MCF 10A (cell line): Measurements from ENCODE around the gene FOXR1. TPM values are rescaled to one million over a fixed set of nuclear protein-coding genes. Genes with fewer than 3 reads are reported as not detected.

Experiments used
- Bru-seq: library from RNA; stranded (reverse); fragments of 400-500 nt; gene quantifications from one replicate; lab custom pipeline; 2021; lab: Mats Ljungman, UMichigan
- BruChase-seq, 2 experiments: library from RNA; stranded (reverse); fragments of 400-500 nt; gene quantifications; one replicate each; lab custom pipeline; 2021; lab: Mats Ljungman, UMichigan
- BruUV-seq: library from RNA; stranded (reverse); fragments of 400-500 nt; replicated peaks from 2 replicates; lab custom pipeline; 2021; lab: Mats Ljungman, UMichigan
- CTCF ChIA-PET: fragments of 300-600 bp; sonication (Branson Sonifier 250); formaldehyde crosslinking; extraction: SDS; loops from one replicate; lab custom pipeline; 2021; ENCODE audit warnings: antibody characterized with exemption, inconsistent platforms; lab: Yijun Ruan, JAX
- POLR2A ChIA-PET: fragments of 300-600, 350-650 bp; sonication (Branson Sonifier 250); formaldehyde crosslinking; extraction: SDS; loops from one replicate; lab custom pipeline; 2020; ENCODE audit warnings: antibody characterized with exemption, inconsistent platforms; lab: Yijun Ruan, JAX
- DNase-seq: peaks from one replicate; pipeline ENCODE4 v3.0.0-alpha.2; 2018; ENCODE audit not compliant: unreplicated experiment
- H3K27ac Mint-ChIP-seq: one replicate; pipeline ENCODE4 v1.8.0; 2022; ENCODE audit warnings: mild to moderate bottlenecking, low read depth, mixed read lengths; ENCODE audit not compliant: unreplicated experiment
- H3K27me3 Mint-ChIP-seq: one replicate; pipeline ENCODE4 v1.8.0; 2022; ENCODE audit warnings: mixed read lengths; ENCODE audit not compliant: insufficient read depth, unreplicated experiment
- H3K36me3 Mint-ChIP-seq: one replicate; pipeline ENCODE4 v1.8.0; 2022; ENCODE audit warnings: mild to moderate bottlenecking, moderate library complexity, mixed read lengths; ENCODE audit not compliant: insufficient read depth, unreplicated experiment
- H3K4me1 Mint-ChIP-seq: one replicate; pipeline ENCODE4 v1.8.0; 2022; ENCODE audit warnings: mixed read lengths; ENCODE audit not compliant: insufficient read depth, unreplicated experiment
- H3K4me3 Mint-ChIP-seq: one replicate; pipeline ENCODE4 v1.8.0; 2022; ENCODE audit warnings: mild to moderate bottlenecking, moderate library complexity, mixed read lengths; ENCODE audit not compliant: unreplicated experiment
- H3K9me3 Mint-ChIP-seq: one replicate; pipeline ENCODE4 v1.8.0; 2022; ENCODE audit warnings: mixed read lengths; ENCODE audit not compliant: unreplicated experiment
- CTCF ChIP-seq: fragments of 200-600 bp; IDR thresholded peaks from one replicate; pipeline ENCODE4 v1.8.0; 2022; ENCODE audit warnings: antibody characterized with exemption, mild to moderate bottlenecking; ENCODE audit not compliant: unreplicated experiment
- intact Hi-C: fragments of 100-400 bp; cut with micrococcal nuclease; formaldehyde crosslinking; loops from 2 replicates; pipeline ENCODE4 v1.14.1; 2022
- long read RNA-seq: library from polyadenylated mRNA; stranded (forward); transcript quantifications from one replicate; pipeline ENCODE4 v2.0.0, GENCODE V29; 2022
- total RNA-seq: library from RNA; stranded (reverse); gene quantifications from 2 replicates; pipeline ENCODE4 v1.2.3, GENCODE V29; 2022

FOXR1 gene
- not detected in 2 replicates for total RNA-seq
- not detected for Bru-seq, nascent RNA
- not detected for BruChase-seq, experiment 1, labeled RNA remaining after a 6-hour chase
- BruChase-seq, experiment 2, labeled RNA remaining after a 2-hour chase: not detected
- long read RNA-seq: 0 reads

- intact Hi-C loops: no loop called here
- peaks cover 6% of the 10 kb centered on the region for H3K4me1 Mint-ChIP-seq
- ChIA-PET POLR2A (no interaction called here), CTCF (interaction anchor here (0.5 kb wide), 1 partner anchor 27 kb away, joined by 3 read pairs; the partner anchor contains the start of gene CENATAC)
- no peak for DNase-seq
- peaks cover 12% of the 10 kb centered on the region for H3K27me3 Mint-ChIP-seq
- no TSS peak for BruUV-seq
- no peak for TF ChIP-seq CTCF
- H3K4me3 Mint-ChIP-seq: no peak within 1 kb of the TSS
- no peaks in the 10 kb centered on the region for H3K9me3 Mint-ChIP-seq
- H3K27ac Mint-ChIP-seq: no peak within 1 kb of the TSS
- no peaks in the 10 kb centered on the region for H3K36me3 Mint-ChIP-seq
Measured at GRCh38 chr11:118971646-118972045, at the start of gene FOXR1. TSS of gene FOXR1 (plus strand) at chr11:118971761. CDS start at chr11:118971932, 171 bp downstream.

- ChIA-PET POLR2A (interaction anchor here (1.1 to 2.1 kb wide), 4 partner anchors 27 to 299 kb away, joined by 4 to 8 read pairs (median 5); partner anchors contain the start of genes CENATAC, RPS25 and TRAPPC4), CTCF (interaction anchor here (0.6 to 3.3 kb wide), 6 partner anchors 16 to 233 kb away, joined by 3 to 16 read pairs (median 3); no protein-coding TSS in a partner anchor)
- H3K4me3 Mint-ChIP-seq: peak overlapping the region; percentile 92
- no peak for TF ChIP-seq CTCF
- H3K4me1 Mint-ChIP-seq: peaks cover 42% of the 10 kb centered on the region
- H3K27me3 Mint-ChIP-seq: no peaks in the 10 kb centered on the region
- no peaks in the 10 kb centered on the region for H3K9me3 Mint-ChIP-seq
- peaks cover 9% of the 10 kb centered on the region for H3K36me3 Mint-ChIP-seq
- peak; percentile 93 for DNase-seq
- intact Hi-C loops: no loop called here
- BruUV-seq: no TSS peak
- H3K27ac Mint-ChIP-seq: peak overlapping the region; percentile 98
Measured at GRCh38 chr11:118921929-118922744, 49.4 kb upstream of the FOXR1 start.

- no peak for TF ChIP-seq CTCF
- Mint-ChIP-seq H3K36me3 (peaks cover 9% of the 10 kb centered on the region), H3K4me3 (peak overlapping the region; percentile 92), H3K27ac (peak overlapping the region; percentile 90), H3K27me3 (no peaks in the 10 kb centered on the region), H3K9me3 (no peaks in the 10 kb centered on the region), H3K4me1 (peaks cover 41% of the 10 kb centered on the region)
- POLR2A ChIA-PET: interaction anchor here (0.6 to 2.1 kb wide), 6 partner anchors 28 to 1867 kb away, joined by 3 to 8 read pairs (median 4); partner anchors contain the start of genes CENATAC, RPS25 and TRAPPC4
- no TSS peak for BruUV-seq
- CTCF ChIA-PET: interaction anchor here (0.5 to 3.3 kb wide), 5 partner anchors 17 to 234 kb away, joined by 3 to 16 read pairs (median 3); no protein-coding TSS in a partner anchor
- intact Hi-C loops: no loop called here
- peak; percentile 28 for DNase-seq
Measured at GRCh38 chr11:118922745-118923627, 48.6 kb upstream of the FOXR1 start.
